Measurements from ENCODE around the gene TGFBR3. TPM values are rescaled to one million over a fixed set of nuclear protein-coding genes. Genes with fewer than 3 reads are reported as not detected.

The TGFBR3 gene
- total RNA-seq, 1 donor from 2014 or later, result 8.9 TPM

DNA sequence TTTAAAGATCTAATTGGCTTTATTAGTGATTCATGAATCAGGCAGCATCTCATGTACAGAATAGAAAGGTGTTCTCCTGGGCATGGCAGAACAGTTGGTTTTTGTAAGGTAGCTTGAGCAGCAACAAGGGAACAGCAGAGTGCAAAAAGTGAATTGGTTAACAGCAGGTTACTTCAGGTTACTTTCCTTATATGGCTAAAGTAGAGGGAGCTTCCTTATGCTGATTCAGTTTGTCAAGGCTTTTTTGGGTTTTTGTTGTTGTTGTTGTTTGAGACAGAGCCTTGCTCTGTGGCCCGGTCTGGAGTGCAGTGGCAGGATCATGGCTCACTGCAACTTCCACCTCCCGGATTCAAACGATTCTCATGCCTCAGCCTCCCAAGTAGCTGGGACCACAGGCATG is 252.5 kb downstream of the TGFBR3 start:
- Mint-ChIP-seq H3K27me3 (ENCODE audit: insufficient read depth) (peaks cover 7% of the 10 kb centered on the region), H3K27ac (no peak overlapping the region), H3K36me3 (ENCODE audit: low read depth) (peaks cover 2% of the 10 kb centered on the region), H3K9me3 (no peaks in the 10 kb centered on the region), H3K4me3 (no peak overlapping the region), H3K4me1 (ENCODE audit: low read depth) (peaks cover 7% of the 10 kb centered on the region)
- intact Hi-C loops (cut with micrococcal nuclease), result no loop called here
- DNase-seq (ENCODE audit: low spot score), result no peak

DNA sequence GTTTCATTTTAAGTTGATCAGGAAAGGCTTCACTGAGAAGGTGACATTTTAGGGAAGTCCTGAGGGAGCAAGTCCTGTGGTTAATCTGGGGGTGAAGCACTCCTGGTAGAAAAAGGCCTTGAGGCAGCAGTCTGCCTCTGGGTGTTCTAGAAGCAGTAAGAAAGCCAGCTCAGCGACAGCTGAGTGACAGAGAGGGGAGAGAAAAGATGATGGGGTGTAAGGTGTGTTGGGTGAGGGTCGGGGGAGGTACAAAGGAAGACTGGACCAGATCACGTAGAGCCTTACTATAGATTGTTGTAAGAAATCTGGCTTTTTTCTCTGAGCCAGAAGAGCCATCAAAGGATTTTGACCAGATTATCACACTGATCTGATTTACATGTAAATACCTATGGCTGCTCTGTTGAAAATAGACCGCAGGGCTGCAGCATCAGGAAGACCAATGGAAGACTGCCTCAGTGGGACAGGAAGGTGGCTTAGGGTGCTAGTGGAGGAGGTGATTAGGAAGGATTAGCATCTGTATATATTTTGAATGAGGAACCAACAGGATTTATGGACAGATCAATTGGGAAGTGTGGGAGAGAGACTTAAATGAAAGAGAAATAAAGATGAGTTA is 254.1 kb downstream of the TGFBR3 start:
- Mint-ChIP-seq H3K36me3 (ENCODE audit: low read depth) (no peaks in the 10 kb centered on the region), H3K27me3 (ENCODE audit: insufficient read depth) (peaks cover 6% of the 10 kb centered on the region), H3K27ac (no peak overlapping the region), H3K4me3 (no peak overlapping the region), H3K9me3 (no peaks in the 10 kb centered on the region), H3K4me1 (ENCODE audit: low read depth) (peaks cover 7% of the 10 kb centered on the region)
- DNase-seq (ENCODE audit: low spot score), result no peak
- intact Hi-C loops (cut with micrococcal nuclease), result no loop called here

GRCh38 chr1:91630803-91631202 is 255.1 kb downstream of the TGFBR3 start:
- Mint-ChIP-seq H3K9me3 (no peaks in the 10 kb centered on the region), H3K27me3 (ENCODE audit: insufficient read depth) (peaks cover 6% of the 10 kb centered on the region), H3K27ac (no peak overlapping the region), H3K36me3 (ENCODE audit: low read depth) (no peaks in the 10 kb centered on the region), H3K4me3 (no peak overlapping the region), H3K4me1 (ENCODE audit: low read depth) (peaks cover 7% of the 10 kb centered on the region)
- DNase-seq (ENCODE audit: low spot score), result no peak
- intact Hi-C loops (cut with micrococcal nuclease), result no loop called here

Other genes starting within 250 kb of the TGFBR3 start
- gene BRDT, start 63.2 kb upstream of the TGFBR3 start, total RNA-seq, result not detected in 2 replicates
- gene EPHX4, start 143.8 kb upstream of the TGFBR3 start, total RNA-seq, result 1.0 and 1.2 TPM in 2 replicates
- not detected in 2 replicates for gene SETSIP, start 189.3 kb upstream of the TGFBR3 start, total RNA-seq
- gene BTBD8, start 194.2 kb upstream of the TGFBR3 start, total RNA-seq, result 0.91 and 1.0 TPM in 2 replicates

Data from activated T-helper 1 cell treated with anti-CD3 and anti-CD28 coated beads, Interleukin-12 subunit alpha, Interleukin-12 subunit beta, Interleukin-2, Interleukin-4 antibody, amounts not matched to agents 30 ng/mL and 10 ng/mL and 1 ng/mL, durations not matched to agents 14 hours and 24 hours and 36 hours (primary cell).